ENCODE results near the gene HOMER1. TPM values are rescaled to one million over a fixed set of nuclear protein-coding genes. Genes with fewer than 3 reads are reported as not detected.
A peak's percentile ranks its signal among the peaks of the same experiment; 100 is the strongest.

Gene HOMER1
- total and polyA plus RNA-seq, 2 of the 4 experiments (the other 2 are of a cell fraction) = 1.9 to 6.8 TPM

DNA sequence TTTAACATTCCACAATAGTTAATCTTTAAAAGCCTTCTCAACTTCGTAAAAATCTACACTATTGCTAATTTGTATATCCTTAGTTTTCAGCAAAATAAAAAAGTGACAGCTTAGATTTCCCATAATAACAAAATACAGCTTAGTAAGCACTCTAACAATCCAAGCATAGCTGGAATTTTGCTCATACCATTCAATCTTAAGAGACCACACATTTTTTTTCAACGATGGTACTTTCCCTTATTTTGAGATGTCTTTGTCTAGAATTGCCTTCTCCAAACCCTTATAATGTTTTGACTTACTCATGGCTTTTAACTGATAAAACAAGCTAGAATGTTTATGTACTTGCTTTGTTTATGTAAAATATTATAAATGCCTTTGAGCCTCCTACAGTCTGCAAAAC lies 65.6 kb downstream of the HOMER1 start:
- H2BK120ac ChIP-seq (ENCODE audit: low read depth, low read length) = no peak overlapping the region; the same call in 1 of the 2 replicates
- H3K14ac ChIP-seq (replicated peaks; ENCODE audit: low read depth, low read length) = no peak overlapping the region
- H3K56ac ChIP-seq (ENCODE audit: extremely low read depth, insufficient read depth, low read length) = no peak overlapping the region
- no peak overlapping the region; the same call in 1 of the 2 replicates for H3K27ac ChIP-seq (ENCODE audit: insufficient read depth, low read length)
- no peak overlapping the region for H2BK15ac ChIP-seq (ENCODE audit: low read depth, low read length)
- ChIA-PET POLR2A (ENCODE audit: unreplicated experiment) (no interaction called here), CTCF (interaction anchor here (1.4 kb wide), 1 partner anchor 423 kb away, joined by 3 read pairs; no protein-coding TSS in a partner anchor)
- H2AK9ac ChIP-seq (replicated peaks; ENCODE audit: low read depth, low read length, poor library complexity) = no peak overlapping the region
- H3K4ac ChIP-seq (ENCODE audit: low read depth, low read length) = no peak overlapping the region
- H4K8ac ChIP-seq (ENCODE audit: low read depth in 2 of 2, low read length in 2 of 2) = no peak overlapping the region; a peak in 1 of 4 replicates
- H3K27me3 ChIP-seq (ENCODE audit: control insufficient read depth, insufficient read depth, low read length) = no peaks in the 10 kb centered on the region
- dilution Hi-C loops (cut with HindIII; ENCODE audit: low sequenced_read_pairs, unreplicated experiment) (no loop called here), in situ Hi-C loops (cut with MboI; ENCODE audit: low sequenced_read_pairs) (no loop called here), intact Hi-C loops (cut with micrococcal nuclease) (no loop called here)
- H3K4me3 ChIP-seq (ENCODE audit: insufficient read depth, low read depth, low read length) = no peak overlapping the region
- TF ChIP-seq MXI1 (IDR thresholded peaks at IDR 0.05; ENCODE audit: borderline replicate concordance, low read depth, low read length) (no peak), MAFK (IDR thresholded peaks at IDR 0.05; ENCODE audit: low read depth, low read length) (peak; percentile 79), SMC3 (IDR thresholded peaks at IDR 0.05; ENCODE audit: low read depth, low read length) (no peak), RAD21 (IDR thresholded peaks at IDR 0.05; ENCODE audit: low read length) (no peak), NFE2L2 (IDR thresholded peaks at IDR 0.05; ENCODE audit: low read depth, low read length) (no peak), MAZ (IDR thresholded peaks at IDR 0.05; ENCODE audit: borderline replicate concordance, low read depth, low read length) (no peak)
- peak; percentile 73 for DNase-seq
- H4K20me1 ChIP-seq (ENCODE audit: insufficient read depth, low read length) = no peaks in the 10 kb centered on the region
- BruUV-seq (replicated peaks) = no TSS peak
- H3K79me1 ChIP-seq (ENCODE audit: low read depth in 1 of 2, low read length in 2 of 2) = no peaks in the 10 kb centered on the region
- H3K36me3 ChIP-seq (ENCODE audit: control insufficient read depth, insufficient read depth, low read length) = no peaks in the 10 kb centered on the region; the same call in 1 of the 2 replicates
- H3K18ac ChIP-seq (ENCODE audit: low read depth, low read length) = no peak overlapping the region
- H3K9me1 ChIP-seq (ENCODE audit: insufficient read depth, low read length) = no peaks in the 10 kb centered on the region
- H3K9ac ChIP-seq (ENCODE audit: low read depth, low read length) = no peak overlapping the region
- H3K9me3 ChIP-seq (ENCODE audit: control insufficient read depth, insufficient read depth, low read length) = no peaks in the 10 kb centered on the region
- ATAC-seq (ENCODE audit: low read depth) = peak; percentile 96
- no peak overlapping the region for H2AK5ac ChIP-seq (ENCODE audit: low read depth, low read length)
- no peak overlapping the region for H2BK20ac ChIP-seq (ENCODE audit: low read depth, low read length)
- no peak overlapping the region for H4K5ac ChIP-seq (ENCODE audit: low read depth, low read length)
- peak overlapping the region; percentile 83 for H2BK5ac ChIP-seq (ENCODE audit: low read depth, low read length, poor library complexity, severe bottlenecking)
- no peak overlapping the region for H3K23ac ChIP-seq (ENCODE audit: low read depth, low read length)
- no peak overlapping the region for H2AFZ ChIP-seq (replicated peaks; ENCODE audit: low read length, poor library complexity)
- no peak overlapping the region; the same call in 1 of the 2 replicates for H3K4me2 ChIP-seq (ENCODE audit: low read depth, low read length)
- H3K4me1 ChIP-seq (ENCODE audit: control insufficient read depth, insufficient read depth, low read length) = peaks cover 2% of the 10 kb centered on the region; the same call in 1 of the 2 replicates
- WGBS, 2 experiments (ENCODE audit: extremely low coverage in 2 of 2, insufficient read length in 1 of 2) = no CpG with 5 or more reads among the region's 2 CpGs
- H4K91ac ChIP-seq (ENCODE audit: insufficient read depth, low read depth, low read length) = no peak overlapping the region
